IMR-90 (cell line): Measurements from ENCODE around the gene DENND1A. TPM values are rescaled to one million over a fixed set of nuclear protein-coding genes. Genes with fewer than 3 reads are reported as not detected.

ENCODE experiments used
- ATAC-seq: fragments of 200-7000 bp; cut with Tn5 transposase; 2 replicates; pipeline ENCODE4 v1.9.1; 2020; ENCODE audit warnings: low read depth, mild to moderate bottlenecking, moderate library complexity
- BruUV-seq: library from RNA; stranded (reverse); fragments of 400-500 nt; replicated peaks from 2 replicates; lab custom pipeline; 2021; lab: Mats Ljungman, UMichigan
- CTCF ChIA-PET: fragments of 300-600 bp; formaldehyde crosslinking; extraction: SDS; loops from one replicate; lab custom pipeline; 2021; ENCODE audit warnings: antibody characterized with exemption; lab: Yijun Ruan, JAX
- POLR2A ChIA-PET: fragments of 300-600 bp; sonication (Branson Sonifier 250); formaldehyde crosslinking; loops from one replicate; lab custom pipeline; 2022; ENCODE audit warnings: antibody characterized with exemption; ENCODE audit not compliant: unreplicated experiment; lab: Charles Lee
- DNase-seq: peaks from one replicate; pipeline ENCODE4 v3.0.0; 2013
- H2AFZ ChIP-seq: replicated peaks from 2 replicates; pipeline ENCODE3; 2013; ENCODE audit warnings: low read length, mild to moderate bottlenecking; ENCODE audit not compliant: poor library complexity
- H2AK5ac ChIP-seq: 2 replicates; pipeline ENCODE4 v1.6.1; 2013; ENCODE audit warnings: low read depth, low read length, inconsistent platforms
- H2AK9ac ChIP-seq: replicated peaks from 2 replicates; pipeline ENCODE3; 2013; ENCODE audit warnings: mild to moderate bottlenecking, low read depth, low read length, moderate library complexity; ENCODE audit not compliant: poor library complexity
- H2BK120ac ChIP-seq: 2 replicates; pipeline ENCODE4 v1.6.1; 2013; ENCODE audit warnings: low read depth, low read length, inconsistent platforms
- H2BK15ac ChIP-seq: 3 replicates; pipeline ENCODE4 v1.6.1; 2013; ENCODE audit warnings: low read depth, low read length, inconsistent platforms
- H2BK20ac ChIP-seq: 2 replicates; pipeline ENCODE4 v1.6.1; 2013; ENCODE audit warnings: low read depth, mild to moderate bottlenecking, inconsistent platforms, low read length, moderate library complexity
- H2BK5ac ChIP-seq: 2 replicates; pipeline ENCODE4 v1.6.1; 2013; ENCODE audit warnings: mild to moderate bottlenecking, low read depth, low read length, inconsistent platforms; ENCODE audit not compliant: poor library complexity, severe bottlenecking
- H3K14ac ChIP-seq: replicated peaks from 2 replicates; pipeline ENCODE4 v1.6.1; 2013; ENCODE audit warnings: low read depth, low read length, inconsistent platforms
- H3K18ac ChIP-seq: 2 replicates; pipeline ENCODE4 v1.6.1; 2013; ENCODE audit warnings: low read depth, low read length, control low read depth
- H3K23ac ChIP-seq: 2 replicates; pipeline ENCODE4 v1.6.1; 2013; ENCODE audit warnings: low read depth, low read length, inconsistent platforms
- H3K27ac ChIP-seq: 2 replicates; pipeline ENCODE4 v1.5.1; 2013; ENCODE audit warnings: mild to moderate bottlenecking, control low read depth, low read length; ENCODE audit not compliant: insufficient read depth
- H3K27me3 ChIP-seq: 2 replicates; pipeline ENCODE4 v1.6.1; 2013; ENCODE audit warnings: low read length; ENCODE audit not compliant: control insufficient read depth, insufficient read depth
- H3K36me3 ChIP-seq: 2 replicates; pipeline ENCODE4 v1.6.1; 2013; ENCODE audit warnings: low read length, mixed read lengths; ENCODE audit not compliant: control insufficient read depth, insufficient read depth
- H3K4ac ChIP-seq: 2 replicates; pipeline ENCODE4 v1.6.1; 2013; ENCODE audit warnings: low read depth, low read length, inconsistent platforms
- H3K4me1 ChIP-seq: 2 replicates; pipeline ENCODE4 v1.6.1; 2013; ENCODE audit warnings: low read length, mixed read lengths; ENCODE audit not compliant: control insufficient read depth, insufficient read depth
- H3K4me2 ChIP-seq: 2 replicates; pipeline ENCODE4 v1.6.1; 2013; ENCODE audit warnings: low read depth, mild to moderate bottlenecking, control low read depth, low read length, moderate library complexity
- H3K4me3 ChIP-seq: 2 replicates; pipeline ENCODE4 v1.5.1; 2013; ENCODE audit warnings: low read depth, mild to moderate bottlenecking, control low read depth, low read length, moderate library complexity; ENCODE audit not compliant: insufficient read depth
- H3K56ac ChIP-seq: 2 replicates; pipeline ENCODE4 v1.6.1; 2013; ENCODE audit warnings: low read length, inconsistent platforms; ENCODE audit not compliant: insufficient read depth; ENCODE audit errors: extremely low read depth
- H3K79me1 ChIP-seq, 2 experiments: 2 replicates each; pipeline ENCODE4 v1.6.1; 2013; ENCODE audit warnings: low read length in 2 of 2, inconsistent platforms in 1 of 2, low read depth in 1 of 2
- H3K9ac ChIP-seq: 2 replicates; pipeline ENCODE4 v1.6.1; 2013; ENCODE audit warnings: low read depth, low read length, control low read depth
- H3K9me1 ChIP-seq: 2 replicates; pipeline ENCODE4 v1.6.1; 2013; ENCODE audit warnings: low read length, inconsistent platforms; ENCODE audit not compliant: insufficient read depth
- H3K9me3 ChIP-seq: 2 replicates; pipeline ENCODE4 v1.6.1; 2013; ENCODE audit warnings: low read length; ENCODE audit not compliant: control insufficient read depth, insufficient read depth
- H4K20me1 ChIP-seq: 2 replicates; pipeline ENCODE4 v1.6.1; 2013; ENCODE audit warnings: low read length, inconsistent platforms; ENCODE audit not compliant: insufficient read depth
- H4K5ac ChIP-seq: 2 replicates; pipeline ENCODE4 v1.6.1; 2013; ENCODE audit warnings: mild to moderate bottlenecking, low read depth, low read length, control low read depth
- H4K8ac ChIP-seq, 2 experiments: 2 replicates each; pipeline ENCODE4 v1.6.1; 2013; ENCODE audit warnings: low read depth in 2 of 2, low read length in 2 of 2, control low read depth in 1 of 2, inconsistent platforms in 1 of 2
- H4K91ac ChIP-seq: 2 replicates; pipeline ENCODE4 v1.6.1; 2013; ENCODE audit warnings: low read depth, low read length, inconsistent platforms; ENCODE audit not compliant: insufficient read depth
- BHLHE40 ChIP-seq: fragments of 150-350 bp; IDR thresholded peaks from 2 replicates; pipeline ENCODE4 v1.6.1; 2016; ENCODE audit warnings: mild to moderate bottlenecking, low read depth, low read length
- FOS ChIP-seq: fragments of 150-350 bp; IDR thresholded peaks from 2 replicates; pipeline ENCODE4 v1.6.1; 2016; ENCODE audit warnings: low read depth, low read length
- MAFK ChIP-seq: IDR thresholded peaks from 2 replicates; pipeline ENCODE4 v1.6.1; 2012; ENCODE audit warnings: low read depth, low read length, improper control_type of control experiment
- NFE2L2 ChIP-seq: fragments of 150-350 bp; IDR thresholded peaks from 2 replicates; pipeline ENCODE4 v1.6.1; 2016; ENCODE audit warnings: low read depth, mild to moderate bottlenecking, low read length
- RFX5 ChIP-seq: IDR thresholded peaks from 2 replicates; pipeline ENCODE4 v1.8.0; 2012; ENCODE audit warnings: low read depth, mild to moderate bottlenecking, low read length, moderate library complexity
- WGBS, 2 experiments: methylation state at CpG; one replicate each; pipeline versions ENCODE4 v1.1.5 to v1.1.7; 2013; ENCODE audit warnings: missing lambda C conversion rate in 2 of 2; ENCODE audit not compliant: insufficient read length in 1 of 2; ENCODE audit errors: extremely low coverage in 2 of 2; 5-methylcytosine and 5-hydroxymethylcytosine counted together
- dilution Hi-C: fragments of 300-500 bp; cut with HindIII; formaldehyde crosslinking; loops from one replicate; pipeline ENCODE4 v1.14.3; 2018; ENCODE audit warnings: low sequenced_read_pairs; ENCODE audit not compliant: unreplicated experiment
- in situ Hi-C: fragments of 300-500 bp; cut with MboI; formaldehyde crosslinking; loops from 3 replicates; pipeline ENCODE4 v1.14.3; 2019; ENCODE audit warnings: low sequenced_read_pairs, inconsistent platforms, mixed read lengths
- intact Hi-C: fragments of 100-400 bp; cut with micrococcal nuclease; formaldehyde crosslinking; loops from 2 replicates; pipeline ENCODE4 v1.10.0; 2022
- polyA plus RNA-seq, 3 experiments: library from polyadenylated mRNA; depleted of rRNA; stranded (reverse); fragments of >200 nt; gene quantifications; 2 replicates each; pipeline ENCODE4 v1.2.3, GENCODE V29; 2012; ENCODE audit warnings: low replicate concordance in 1 of 3
- total RNA-seq: library from RNA; depleted of rRNA; stranded (reverse); fragments of >200 nt; gene quantifications from 2 replicates; pipeline ENCODE4 v1.2.3, GENCODE V29; 2012
- TF ChIP-seq, protein P1 (sequence below): fragments of 150-350 bp; IDR thresholded peaks from 2 replicates; pipeline ENCODE4 v1.6.1; 2016; ENCODE audit warnings: low read depth, mild to moderate bottlenecking, low read length, moderate library complexity, borderline replicate concordance
- TF ChIP-seq, protein P2 (sequence below): conservative IDR thresholded peaks from 2 replicates; pipeline ENCODE4 v1.5.1; 2012; ENCODE audit warnings: mild to moderate bottlenecking, low read depth, low read length, improper control_type of control experiment

The DENND1A gene
- total and polyA plus RNA-seq, 2 of the 4 experiments (the other 2 are of a cell fraction): 21.4 to 27.6 TPM

DNA sequence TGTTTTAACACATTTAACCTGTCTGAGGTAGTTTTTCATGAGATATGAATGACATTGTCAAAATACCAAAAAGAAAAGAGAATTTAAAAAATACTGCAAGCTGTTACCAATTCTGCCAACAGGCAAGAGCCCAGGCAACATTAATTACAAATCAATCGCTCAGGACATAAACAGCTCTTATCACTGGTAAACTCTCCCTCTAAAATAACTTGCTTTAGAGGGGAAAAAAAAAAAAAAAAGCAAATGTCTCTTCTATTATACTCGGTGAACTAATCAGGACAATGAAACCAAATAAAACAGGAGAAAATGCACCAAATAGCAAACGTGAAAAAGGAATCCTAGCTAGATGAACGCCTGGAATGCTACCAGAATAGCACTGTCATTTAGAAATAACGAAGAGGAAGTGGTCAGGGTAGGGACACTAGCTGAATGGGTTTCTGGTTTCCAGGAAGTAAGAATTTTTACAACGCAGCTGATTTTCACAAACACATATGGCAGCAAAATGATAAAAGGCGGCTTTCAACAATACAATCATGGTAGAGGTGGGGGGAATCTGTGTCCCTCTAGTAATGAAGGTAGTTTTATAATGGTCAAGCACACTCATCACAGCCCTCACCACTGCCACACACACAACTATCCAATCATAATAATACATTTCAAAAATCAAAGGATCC is 94.9 kb downstream of the DENND1A start:
- Histone ChIP-seq H3K27me3 (no peaks in the 10 kb centered on the region), H2BK15ac (no peak overlapping the region), H2AFZ (no peak overlapping the region), H4K20me1 (no peaks in the 10 kb centered on the region), H3K4me3 (0 out of 2 replicates have a peak overlapping the region, but pooled peaks have one; percentile 10), H2AK9ac (no peak overlapping the region), H3K9ac (no peak overlapping the region), H3K4me2 (peak overlapping the region; percentile 79), H3K18ac (no peak overlapping the region), H4K5ac (no peak overlapping the region), H3K27ac (no peak overlapping the region), H2BK5ac (no peak overlapping the region), H2AK5ac (no peak overlapping the region), H3K9me3 (no peaks in the 10 kb centered on the region), H4K91ac (no peak overlapping the region), H3K4ac (no peak overlapping the region), H3K36me3 (no peaks in the 10 kb centered on the region), H2BK120ac (no peak overlapping the region), H2BK20ac (no peak overlapping the region; the same call in 1 of the 2 replicates), H3K79me1 (peaks cover 12 to 15% of the 10 kb centered on the region in 2 experiments), H4K8ac (peak overlapping the region in 1 of 2 experiments; percentile 30; a peak in 1 of 4 replicates), H3K4me1 (no peaks in the 10 kb centered on the region), H3K56ac (no peak overlapping the region), H3K14ac (no peak overlapping the region), H3K9me1 (no peaks in the 10 kb centered on the region), H3K23ac (peak overlapping the region; percentile 59; the same call in 1 of the 2 replicates)
- DNase-seq (peak; percentile 29), ATAC-seq (peak; percentile 46)
- POLR2A ChIA-PET: interaction anchor here (0.7 to 1.1 kb wide), 2 partner anchors 14 to 25 kb away, joined by 3 to 6 read pairs; no protein-coding TSS in a partner anchor
- in situ Hi-C loops (no loop called here), dilution Hi-C loops (no loop called here), intact Hi-C loops (no loop called here)
- no CpG with 5 or more reads among the region's 7 CpGs for WGBS, 2 experiments
- BruUV-seq: no TSS peak
- TF ChIP-seq RFX5 (no peak), FOS (no peak), BHLHE40 (no peak), MAFK (no peak), NFE2L2 (no peak)
- TF ChIP-seq, protein P1, sequence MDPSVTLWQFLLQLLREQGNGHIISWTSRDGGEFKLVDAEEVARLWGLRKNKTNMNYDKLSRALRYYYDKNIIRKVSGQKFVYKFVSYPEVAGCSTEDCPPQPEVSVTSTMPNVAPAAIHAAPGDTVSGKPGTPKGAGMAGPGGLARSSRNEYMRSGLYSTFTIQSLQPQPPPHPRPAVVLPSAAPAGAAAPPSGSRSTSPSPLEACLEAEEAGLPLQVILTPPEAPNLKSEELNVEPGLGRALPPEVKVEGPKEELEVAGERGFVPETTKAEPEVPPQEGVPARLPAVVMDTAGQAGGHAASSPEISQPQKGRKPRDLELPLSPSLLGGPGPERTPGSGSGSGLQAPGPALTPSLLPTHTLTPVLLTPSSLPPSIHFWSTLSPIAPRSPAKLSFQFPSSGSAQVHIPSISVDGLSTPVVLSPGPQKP: no peak
- TF ChIP-seq, protein P2, sequence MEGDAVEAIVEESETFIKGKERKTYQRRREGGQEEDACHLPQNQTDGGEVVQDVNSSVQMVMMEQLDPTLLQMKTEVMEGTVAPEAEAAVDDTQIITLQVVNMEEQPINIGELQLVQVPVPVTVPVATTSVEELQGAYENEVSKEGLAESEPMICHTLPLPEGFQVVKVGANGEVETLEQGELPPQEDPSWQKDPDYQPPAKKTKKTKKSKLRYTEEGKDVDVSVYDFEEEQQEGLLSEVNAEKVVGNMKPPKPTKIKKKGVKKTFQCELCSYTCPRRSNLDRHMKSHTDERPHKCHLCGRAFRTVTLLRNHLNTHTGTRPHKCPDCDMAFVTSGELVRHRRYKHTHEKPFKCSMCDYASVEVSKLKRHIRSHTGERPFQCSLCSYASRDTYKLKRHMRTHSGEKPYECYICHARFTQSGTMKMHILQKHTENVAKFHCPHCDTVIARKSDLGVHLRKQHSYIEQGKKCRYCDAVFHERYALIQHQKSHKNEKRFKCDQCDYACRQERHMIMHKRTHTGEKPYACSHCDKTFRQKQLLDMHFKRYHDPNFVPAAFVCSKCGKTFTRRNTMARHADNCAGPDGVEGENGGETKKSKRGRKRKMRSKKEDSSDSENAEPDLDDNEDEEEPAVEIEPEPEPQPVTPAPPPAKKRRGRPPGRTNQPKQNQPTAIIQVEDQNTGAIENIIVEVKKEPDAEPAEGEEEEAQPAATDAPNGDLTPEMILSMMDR: no peak
- CTCF ChIA-PET: interaction anchor here (0.7 to 1.1 kb wide), 2 partner anchors 11 to 28 kb away, joined by 4 to 7 read pairs; no protein-coding TSS in a partner anchor
